CD1c-positive myeloid dendritic cell (primary cell): ENCODE results near the gene GOLGA7B.

ENCODE experiments used
- DNase-seq: peaks from one replicate; pipeline ENCODE4 v3.0.0-alpha.2; 2016; ENCODE audit errors: extremely low spot score

GOLGA7B gene

GRCh38 chr10:97895084-97895483 is 45.4 kb downstream of the GOLGA7B start:
- no peak for DNase-seq

- no peak for DNase-seq
Observed at GRCh38 chr10:97895915-97896314, 46.3 kb downstream of the GOLGA7B start.

GRCh38 chr10:97896756-97897358 is 47.2 kb downstream of the GOLGA7B start:
- no peak for DNase-seq

- DNase-seq = no peak
Observed at GRCh38 chr10:97898429-97898828, 48.8 kb downstream of the GOLGA7B start.

- DNase-seq = no peak
Observed at GRCh38 chr10:97901381-97901780, 51.7 kb downstream of the GOLGA7B start.

GRCh38 chr10:97903128-97904017 is 53.7 kb downstream of the GOLGA7B start:
- DNase-seq = no peak

GRCh38 chr10:97904018-97904381 is 54.4 kb downstream of the GOLGA7B start:
- DNase-seq = no peak

GRCh38 chr10:97904576-97904975 is 54.9 kb downstream of the GOLGA7B start:
- DNase-seq = no peak

GRCh38 chr10:97905276-97905675 is 55.6 kb downstream of the GOLGA7B start:
- DNase-seq = no peak

- no peak for DNase-seq
Observed at GRCh38 chr10:97907211-97907610, 57.6 kb downstream of the GOLGA7B start.

- DNase-seq = no peak
Observed at GRCh38 chr10:97907830-97908229, 58.2 kb downstream of the GOLGA7B start.

GRCh38 chr10:97910661-97911060 is 61.0 kb downstream of the GOLGA7B start:
- DNase-seq = no peak

- DNase-seq = no peak
Observed at GRCh38 chr10:97911217-97911616, 61.6 kb downstream of the GOLGA7B start.

- no peak for DNase-seq
Observed at GRCh38 chr10:97913193-97913592, 63.5 kb downstream of the GOLGA7B start.

- DNase-seq = no peak
Observed at GRCh38 chr10:97913614-97914013, 64.0 kb downstream of the GOLGA7B start.

- DNase-seq = no peak
Observed at GRCh38 chr10:97914171-97914836, 64.7 kb downstream of the GOLGA7B start.

- DNase-seq = peak; percentile 61
Observed at GRCh38 chr10:97914837-97915211, 65.2 kb downstream of the GOLGA7B start.

- DNase-seq = no peak
Observed at GRCh38 chr10:97915346-97916131, 65.9 kb downstream of the GOLGA7B start.

- DNase-seq = peak; percentile 45
Observed at GRCh38 chr10:97916586-97916985, 66.9 kb downstream of the GOLGA7B start.

GRCh38 chr10:97919012-97919411 is 69.4 kb downstream of the GOLGA7B start:
- DNase-seq = peak; percentile 2

GRCh38 chr10:97920865-97921264 is 71.2 kb downstream of the GOLGA7B start:
- no peak for DNase-seq
